HL-60/S4 treated with phorbol 12-myristate 13-acetate at 8.2 ng/mL for 4 days and 3 days (cell line): ENCODE measurements around the gene BRWD1.

Experiments
- in situ Hi-C: fragments of 300-500 bp; cut with MboI; formaldehyde crosslinking; loops from 2 replicates; pipeline ENCODE4 v1.15.0; 2022; ENCODE audit warnings: low sequenced_read_pairs

The BRWD1 gene

GRCh38 chr21:39204134-39204533 lies 109.3 kb downstream of the BRWD1 start:
- in situ Hi-C loops = no loop called here

- in situ Hi-C loops = no loop called here
Measured at GRCh38 chr21:39198800-39199199, 114.6 kb downstream of the BRWD1 start.

- in situ Hi-C loops = no loop called here
Measured at GRCh38 chr21:39197448-39198233, 115.8 kb downstream of the BRWD1 start.

GRCh38 chr21:39196838-39197237 lies 116.6 kb downstream of the BRWD1 start:
- in situ Hi-C loops = no loop called here

- in situ Hi-C loops = no loop called here
Measured at GRCh38 chr21:39196310-39196709, 117.1 kb downstream of the BRWD1 start.

GRCh38 chr21:39193380-39193779 lies 120.1 kb downstream of the BRWD1 start:
- in situ Hi-C loops = no loop called here

- in situ Hi-C loops = no loop called here
Measured at GRCh38 chr21:39189857-39190604, 123.4 kb downstream of the BRWD1 start.

- in situ Hi-C loops = no loop called here
Measured at GRCh38 chr21:39188521-39189139, 124.8 kb downstream of the BRWD1 start.

- in situ Hi-C loops = no loop called here
Measured at GRCh38 chr21:39187141-39187540, 126.3 kb downstream of the BRWD1 start.

- in situ Hi-C loops = no loop called here
Measured at GRCh38 chr21:39186676-39187075, 126.8 kb downstream of the BRWD1 start.

- in situ Hi-C loops = no loop called here
Measured at GRCh38 chr21:39185157-39185556, 128.3 kb downstream of the BRWD1 start.

GRCh38 chr21:39184050-39184980 lies 129.1 kb downstream of the BRWD1 start:
- in situ Hi-C loops = no loop called here

- in situ Hi-C loops = no loop called here
Measured at GRCh38 chr21:39183272-39184049, 130.0 kb downstream of the BRWD1 start, which contains the start of gene PSMG1. Gene PSMG1 (minus strand): TSS chr21:39183451. CDS start chr21:39183385, 66 bp downstream.

- in situ Hi-C loops = no loop called here
Measured at GRCh38 chr21:39182484-39183271, 130.8 kb downstream of the BRWD1 start.

GRCh38 chr21:39182016-39182415 lies 131.4 kb downstream of the BRWD1 start:
- in situ Hi-C loops = no loop called here

- in situ Hi-C loops = no loop called here
Measured at GRCh38 chr21:39181205-39181818, 132.1 kb downstream of the BRWD1 start.

- in situ Hi-C loops = no loop called here
Measured at GRCh38 chr21:39180429-39181019, 132.9 kb downstream of the BRWD1 start.

GRCh38 chr21:39178421-39178820 lies 135.0 kb downstream of the BRWD1 start:
- in situ Hi-C loops = no loop called here
